Stimulated activated naive CD4-positive, alpha-beta T cell (primary cell): ENCODE data around the gene ERCC8.

Source experiments
- DNase-seq, 6 experiments: peaks; one replicate each; lab custom pipeline; 2025; lab: John Stamatoyannopoulos, UW

The ERCC8 gene

DNA sequence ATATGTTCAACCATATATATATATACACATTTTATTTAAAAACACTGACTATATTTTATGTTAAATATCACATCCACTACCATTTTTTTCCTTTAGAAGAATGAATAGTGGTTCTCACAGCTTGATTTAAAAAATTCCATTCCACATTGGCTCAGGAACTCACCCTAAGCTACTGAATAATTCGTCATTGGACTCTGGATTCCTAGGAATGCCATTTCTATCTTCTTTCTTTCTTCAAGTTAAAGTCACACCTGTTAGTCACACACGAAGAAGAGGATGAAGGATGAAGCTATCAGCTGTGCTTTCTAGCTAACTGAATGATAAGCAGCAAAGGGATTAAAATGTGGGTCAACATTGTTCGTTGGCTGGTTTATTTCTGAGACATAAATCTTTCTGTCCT is 108.7 kb downstream of the ERCC8 start:
- no peak for DNase-seq

DNA sequence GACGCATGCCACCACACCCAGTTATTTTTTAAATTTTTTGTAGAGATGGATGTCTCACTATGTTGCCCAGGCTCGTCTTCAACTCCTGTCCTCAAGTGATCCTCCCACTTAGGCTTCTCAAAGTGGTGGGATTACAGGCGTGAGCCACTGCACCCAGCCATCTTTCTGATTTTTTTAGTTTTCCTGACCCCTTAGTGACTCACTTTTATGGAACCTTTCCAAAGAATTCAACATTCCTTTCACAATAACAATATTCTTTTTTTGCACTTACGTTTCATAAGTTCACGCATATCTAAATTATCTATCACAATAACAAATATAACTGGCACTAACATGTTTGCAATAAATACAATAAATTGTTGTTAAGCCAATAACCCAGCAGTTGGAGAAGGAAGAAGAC is 109.3 kb downstream of the ERCC8 start:
- no peak for DNase-seq

DNA sequence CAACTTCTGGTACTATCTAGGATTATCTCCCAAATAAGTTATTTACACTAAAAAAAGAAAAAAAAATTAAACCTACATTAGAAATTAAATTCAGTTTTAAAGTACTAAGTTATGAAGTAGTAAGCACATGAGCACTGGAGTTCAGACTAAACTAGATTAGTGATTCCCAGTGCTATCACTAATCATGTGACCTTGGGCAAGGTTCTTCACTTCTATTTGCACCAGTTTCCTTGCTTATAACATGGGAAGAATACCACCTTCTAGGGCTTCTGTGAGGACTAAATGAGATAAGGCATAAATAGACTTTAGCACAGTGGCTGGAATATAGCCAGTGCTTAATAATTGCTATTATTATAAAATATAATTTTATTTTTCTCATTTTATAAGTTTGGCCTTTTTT is 111.3 kb downstream of the ERCC8 start:
- DNase-seq, result no peak

DNA sequence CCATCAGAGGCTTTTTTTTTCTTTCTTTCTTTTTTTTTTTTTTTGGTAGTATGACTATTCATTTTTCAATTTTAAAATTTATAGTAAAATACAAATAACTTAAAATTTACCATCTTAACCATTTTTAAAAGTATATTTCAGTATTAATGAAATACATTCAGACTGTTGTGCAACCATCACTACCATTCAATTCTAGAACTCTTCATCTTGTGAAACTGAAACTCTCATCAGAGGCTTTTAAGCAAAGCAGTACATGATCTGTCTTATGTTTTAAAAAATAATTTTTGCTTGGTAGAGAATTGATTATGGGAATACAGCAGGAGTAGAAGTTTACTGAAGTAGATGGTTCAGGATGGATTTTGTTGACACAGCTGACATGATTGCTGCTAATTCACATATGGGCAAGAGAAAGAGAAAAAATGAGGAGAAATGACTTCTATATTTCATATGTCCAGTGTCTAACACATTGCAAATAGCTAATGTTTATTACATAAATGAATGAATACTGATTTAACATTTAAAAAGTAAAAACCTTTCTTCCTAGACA is 114.2 kb downstream of the ERCC8 start:
- no peak for DNase-seq

DNA sequence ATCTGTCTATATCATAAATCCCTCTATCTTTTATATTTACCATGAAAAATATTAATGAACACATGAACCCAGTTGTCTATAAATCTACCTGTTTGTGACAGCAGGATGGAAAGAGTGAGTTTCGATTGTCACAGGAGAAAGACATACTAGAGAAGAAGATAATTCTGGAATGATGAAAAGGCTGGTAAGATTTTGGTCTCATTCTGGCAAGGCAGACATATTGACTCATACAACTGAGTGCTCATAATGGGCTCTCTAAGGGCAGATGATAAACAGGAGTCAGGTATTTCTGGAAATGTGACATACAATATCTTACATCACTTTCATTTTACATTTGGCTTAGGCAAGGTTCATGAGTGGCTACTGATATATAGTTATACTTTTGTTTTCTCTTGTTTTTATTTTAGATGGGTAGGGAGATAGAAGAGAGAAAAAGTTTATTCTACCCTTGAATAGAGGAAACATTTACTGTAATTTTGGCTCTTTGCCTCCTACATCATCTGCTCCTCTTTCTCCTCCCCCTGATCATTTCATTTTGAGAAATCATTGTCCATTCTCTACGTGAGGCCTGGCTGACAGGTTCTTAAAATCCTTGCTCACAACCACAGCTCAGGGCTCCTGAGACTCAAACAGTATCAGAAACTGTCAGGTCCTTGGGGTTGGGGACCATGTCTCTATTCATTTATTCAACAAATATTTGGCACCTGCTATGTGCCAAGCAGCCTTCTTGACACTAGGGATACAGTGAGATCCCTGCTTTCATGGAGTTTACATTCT is 115.2 kb downstream of the ERCC8 start:
- DNase-seq, result no peak

DNA sequence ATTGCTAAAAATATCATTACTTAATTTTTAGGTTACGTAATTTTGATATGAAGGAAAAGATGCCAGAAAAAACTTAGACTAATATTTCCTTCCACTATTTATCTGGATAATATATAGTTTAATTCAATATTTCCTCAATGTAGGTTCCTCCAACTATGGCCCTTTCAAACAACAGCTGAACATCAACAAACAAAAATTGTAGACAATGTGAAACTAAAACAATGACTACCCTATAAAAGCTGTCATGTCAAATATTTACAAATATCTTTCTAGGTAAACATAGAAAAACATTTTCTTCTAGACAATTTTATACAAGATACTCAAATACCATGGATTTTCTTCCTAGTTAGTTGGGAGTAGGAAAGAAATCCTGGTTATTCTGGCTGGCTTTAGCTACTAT is 117.7 kb downstream of the ERCC8 start:
- DNase-seq, result no peak

DNA sequence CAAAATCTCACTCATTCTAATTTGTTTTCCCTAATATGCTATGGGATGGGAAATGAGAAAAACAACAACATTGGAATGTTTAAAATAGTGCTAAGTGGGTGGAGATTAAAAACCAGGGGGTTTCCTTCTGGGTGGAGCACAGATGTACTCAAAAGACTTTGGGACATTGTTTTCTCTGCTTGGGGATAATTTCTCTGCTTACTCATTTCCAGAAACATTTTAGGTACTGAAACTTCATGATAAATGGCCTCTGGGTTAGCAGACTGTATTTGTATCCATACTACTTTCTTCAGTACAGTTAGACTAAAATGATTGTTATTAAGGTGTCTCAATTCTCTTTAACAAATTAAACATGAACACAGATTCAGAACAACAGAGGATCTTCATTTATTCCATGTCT is 118.2 kb downstream of the ERCC8 start:
- no peak for DNase-seq
